GM18505 (cell line): ENCODE data around the gene FOXO6.

Experiments
- ATAC-seq: cut with Tn5 transposase; IDR thresholded peaks from one replicate; pipeline ENCODE4 v1.9.1; 2021; ENCODE audit not compliant: unreplicated experiment
- POLR2A ChIP-seq: IDR thresholded peaks from 4 replicates; pipeline ENCODE4 v1.6.1; 2011; ENCODE audit warnings: borderline replicate concordance; ENCODE audit not compliant: insufficient read depth, insufficient read length; ENCODE audit errors: extremely low read depth

Gene FOXO6

GRCh38 chr1:41420860-41421259, 59.6 kb downstream of the FOXO6 start:
- no peak for ATAC-seq
- TF ChIP-seq POLR2A: no peak

GRCh38 chr1:41422306-41422705, 61.1 kb downstream of the FOXO6 start:
- no peak for ATAC-seq

GRCh38 chr1:41423511-41424191, 62.4 kb downstream of the FOXO6 start:
- ATAC-seq: no peak
- no peak for TF ChIP-seq POLR2A

More at GRCh38 chr1:41422306-41422705, 61.1 kb downstream of the FOXO6 start:
- no peak for TF ChIP-seq POLR2A

GRCh38 chr1:41424581-41425118, 63.4 kb downstream of the FOXO6 start:
- ATAC-seq: no peak
- no peak for TF ChIP-seq POLR2A

GRCh38 chr1:41425369-41425768, 64.1 kb downstream of the FOXO6 start:
- ATAC-seq: no peak
- no peak for TF ChIP-seq POLR2A

- TF ChIP-seq POLR2A: no peak
Measured at GRCh38 chr1:41426201-41426890, 65.1 kb downstream of the FOXO6 start.

GRCh38 chr1:41427122-41427913, 66.1 kb downstream of the FOXO6 start:
- no peak for ATAC-seq
- no peak for TF ChIP-seq POLR2A

More at GRCh38 chr1:41426201-41426890, 65.1 kb downstream of the FOXO6 start:
- ATAC-seq: no peak

GRCh38 chr1:41427916-41428737, 66.9 kb downstream of the FOXO6 start:
- no peak for TF ChIP-seq POLR2A
- ATAC-seq: no peak

- ATAC-seq: no peak
- TF ChIP-seq POLR2A: no peak
Measured at GRCh38 chr1:41428738-41429640, 67.8 kb downstream of the FOXO6 start.

GRCh38 chr1:41429641-41430035, 68.4 kb downstream of the FOXO6 start:
- no peak for TF ChIP-seq POLR2A
- ATAC-seq: no peak

GRCh38 chr1:41430069-41430468, 68.8 kb downstream of the FOXO6 start:
- no peak for ATAC-seq
- no peak for TF ChIP-seq POLR2A

- no peak for ATAC-seq
- no peak for TF ChIP-seq POLR2A
Measured at GRCh38 chr1:41430582-41430981, 69.3 kb downstream of the FOXO6 start.
